Fibroblast of villous mesenchyme (primary cell): ENCODE results near the gene CLCN7. TPM values are rescaled to one million over a fixed set of nuclear protein-coding genes. Genes with fewer than 3 reads are reported as not detected.

Experiments used
- DNase-seq: peaks from one replicate; pipeline ENCODE4 v3.0.0-alpha.2; 2010; ENCODE audit warnings: low read depth
- H3K4me3 ChIP-seq: 2 replicates; pipeline ENCODE4 v1.5.1; 2011; ENCODE audit warnings: low read depth, mild to moderate bottlenecking, low read length
- total RNA-seq: library from RNA; depleted of rRNA; stranded (reverse); fragments of >200 nt; gene quantifications from 2 replicates; pipeline ENCODE4 v1.2.3, GENCODE V29; 2012
- TF ChIP-seq, protein P1 (sequence below): IDR thresholded peaks from 2 replicates; pipeline ENCODE4 v1.5.1; 2012; ENCODE audit warnings: low read depth, mild to moderate bottlenecking, low read length; ENCODE audit not compliant: insufficient read depth

The CLCN7 gene, protein sequence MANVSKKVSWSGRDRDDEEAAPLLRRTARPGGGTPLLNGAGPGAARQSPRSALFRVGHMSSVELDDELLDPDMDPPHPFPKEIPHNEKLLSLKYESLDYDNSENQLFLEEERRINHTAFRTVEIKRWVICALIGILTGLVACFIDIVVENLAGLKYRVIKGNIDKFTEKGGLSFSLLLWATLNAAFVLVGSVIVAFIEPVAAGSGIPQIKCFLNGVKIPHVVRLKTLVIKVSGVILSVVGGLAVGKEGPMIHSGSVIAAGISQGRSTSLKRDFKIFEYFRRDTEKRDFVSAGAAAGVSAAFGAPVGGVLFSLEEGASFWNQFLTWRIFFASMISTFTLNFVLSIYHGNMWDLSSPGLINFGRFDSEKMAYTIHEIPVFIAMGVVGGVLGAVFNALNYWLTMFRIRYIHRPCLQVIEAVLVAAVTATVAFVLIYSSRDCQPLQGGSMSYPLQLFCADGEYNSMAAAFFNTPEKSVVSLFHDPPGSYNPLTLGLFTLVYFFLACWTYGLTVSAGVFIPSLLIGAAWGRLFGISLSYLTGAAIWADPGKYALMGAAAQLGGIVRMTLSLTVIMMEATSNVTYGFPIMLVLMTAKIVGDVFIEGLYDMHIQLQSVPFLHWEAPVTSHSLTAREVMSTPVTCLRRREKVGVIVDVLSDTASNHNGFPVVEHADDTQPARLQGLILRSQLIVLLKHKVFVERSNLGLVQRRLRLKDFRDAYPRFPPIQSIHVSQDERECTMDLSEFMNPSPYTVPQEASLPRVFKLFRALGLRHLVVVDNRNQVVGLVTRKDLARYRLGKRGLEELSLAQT
- total RNA-seq = 85.1 and 159 TPM in 2 replicates

DNA sequence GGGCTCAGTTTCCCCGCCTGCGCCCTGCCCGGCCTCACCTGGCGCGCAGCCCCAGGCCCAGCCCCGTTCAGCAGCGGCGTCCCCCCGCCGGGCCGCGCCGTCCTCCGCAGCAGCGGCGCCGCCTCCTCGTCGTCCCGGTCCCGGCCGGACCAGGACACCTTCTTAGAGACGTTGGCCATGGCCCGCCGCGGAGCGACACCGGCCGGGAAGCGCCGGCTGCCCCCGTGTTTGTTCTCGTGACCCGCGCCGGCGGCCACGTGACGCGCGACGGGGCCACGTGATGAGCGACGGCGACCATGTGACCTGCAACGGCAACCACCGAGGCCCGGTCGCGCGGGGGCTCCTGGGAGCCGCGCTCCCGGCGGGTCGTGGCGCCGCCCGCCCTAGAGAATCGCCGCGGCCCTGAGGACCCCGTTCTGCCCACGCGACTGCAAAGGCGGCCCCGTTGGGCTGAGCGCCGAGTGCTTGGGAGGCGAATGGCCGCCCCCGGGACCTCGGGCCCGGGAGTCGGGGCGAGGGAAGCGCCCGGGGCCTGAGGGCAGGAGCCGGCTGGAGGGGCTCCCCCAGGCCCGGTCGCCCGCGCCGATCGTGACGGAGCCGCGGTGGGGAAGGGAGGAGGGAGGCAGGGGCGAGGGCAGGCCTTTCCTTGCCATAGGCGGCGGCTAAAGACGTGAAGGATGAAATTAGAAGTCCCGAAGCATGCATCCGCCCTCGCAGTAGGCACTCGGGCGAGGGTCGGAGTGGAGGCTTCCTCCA lies at the start of gene CLCN7:
CLCN7 (minus strand) TSS at position 233 of the 756 bp plus-strand sequence; CDS start at position 179, 54 bp downstream.
- H3K4me3 ChIP-seq = peak within 1 kb of the TSS; percentile 81
- DNase-seq = peak; percentile 87
- TF ChIP-seq, protein P1, sequence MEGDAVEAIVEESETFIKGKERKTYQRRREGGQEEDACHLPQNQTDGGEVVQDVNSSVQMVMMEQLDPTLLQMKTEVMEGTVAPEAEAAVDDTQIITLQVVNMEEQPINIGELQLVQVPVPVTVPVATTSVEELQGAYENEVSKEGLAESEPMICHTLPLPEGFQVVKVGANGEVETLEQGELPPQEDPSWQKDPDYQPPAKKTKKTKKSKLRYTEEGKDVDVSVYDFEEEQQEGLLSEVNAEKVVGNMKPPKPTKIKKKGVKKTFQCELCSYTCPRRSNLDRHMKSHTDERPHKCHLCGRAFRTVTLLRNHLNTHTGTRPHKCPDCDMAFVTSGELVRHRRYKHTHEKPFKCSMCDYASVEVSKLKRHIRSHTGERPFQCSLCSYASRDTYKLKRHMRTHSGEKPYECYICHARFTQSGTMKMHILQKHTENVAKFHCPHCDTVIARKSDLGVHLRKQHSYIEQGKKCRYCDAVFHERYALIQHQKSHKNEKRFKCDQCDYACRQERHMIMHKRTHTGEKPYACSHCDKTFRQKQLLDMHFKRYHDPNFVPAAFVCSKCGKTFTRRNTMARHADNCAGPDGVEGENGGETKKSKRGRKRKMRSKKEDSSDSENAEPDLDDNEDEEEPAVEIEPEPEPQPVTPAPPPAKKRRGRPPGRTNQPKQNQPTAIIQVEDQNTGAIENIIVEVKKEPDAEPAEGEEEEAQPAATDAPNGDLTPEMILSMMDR = no peak

DNA sequence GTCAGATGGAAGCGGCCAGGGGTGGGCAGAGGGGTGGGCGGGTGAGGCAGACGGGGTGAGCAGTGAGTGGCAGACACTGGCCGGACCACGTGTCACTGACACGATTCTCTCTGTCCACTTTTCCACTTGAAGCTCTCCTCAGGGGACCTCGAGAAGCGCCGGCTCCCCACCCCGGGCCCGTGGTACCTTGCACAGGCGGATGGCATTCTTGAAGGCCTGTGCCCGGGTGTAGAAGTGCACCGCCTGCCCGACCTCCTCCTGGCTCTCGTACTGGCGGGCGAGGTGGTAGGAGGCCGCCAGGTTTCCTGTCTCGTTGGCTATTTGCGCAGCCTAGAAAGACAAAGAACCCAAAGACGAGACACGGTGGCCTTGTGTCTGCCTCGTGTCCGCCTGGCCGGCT lies 49.5 kb upstream of the CLCN7 start:
- TF ChIP-seq, protein P1 = no peak
- no peak overlapping the region for H3K4me3 ChIP-seq
- DNase-seq = no peak

DNA sequence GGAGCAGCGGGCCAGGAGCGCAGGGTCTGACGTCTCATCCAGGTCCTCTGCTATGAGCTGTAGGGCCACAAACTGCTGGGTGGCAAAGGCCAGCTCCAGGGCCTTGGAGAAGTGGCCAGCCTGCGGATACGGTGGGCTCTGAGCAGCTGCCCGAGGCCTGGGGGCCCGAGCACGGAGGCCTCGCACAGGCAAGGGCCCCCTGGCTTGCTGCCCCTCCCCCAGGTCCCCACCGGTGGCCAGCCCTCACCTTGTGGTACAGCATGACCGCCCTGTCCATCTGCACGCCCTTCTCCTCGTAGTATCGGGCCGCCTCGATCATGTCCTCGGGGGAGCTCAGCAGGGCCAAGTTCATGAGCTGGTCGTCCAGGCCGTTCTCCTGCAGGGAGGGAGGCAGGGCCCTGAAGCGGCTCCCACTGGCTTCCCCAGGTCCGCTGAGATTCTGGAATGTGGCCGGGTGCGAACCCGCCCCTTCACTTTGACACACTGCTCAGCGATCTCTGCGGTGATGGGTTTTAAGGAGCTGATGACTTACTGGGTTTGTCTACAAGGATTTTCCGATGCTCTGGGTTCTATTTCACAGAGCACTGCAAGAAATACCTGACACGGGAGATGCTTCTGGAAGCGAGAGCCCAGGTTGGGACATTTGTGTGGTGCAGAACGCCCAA lies 48.9 kb upstream of the CLCN7 start:
- DNase-seq = no peak
- TF ChIP-seq, protein P1 = no peak
- no peak overlapping the region for H3K4me3 ChIP-seq

DNA sequence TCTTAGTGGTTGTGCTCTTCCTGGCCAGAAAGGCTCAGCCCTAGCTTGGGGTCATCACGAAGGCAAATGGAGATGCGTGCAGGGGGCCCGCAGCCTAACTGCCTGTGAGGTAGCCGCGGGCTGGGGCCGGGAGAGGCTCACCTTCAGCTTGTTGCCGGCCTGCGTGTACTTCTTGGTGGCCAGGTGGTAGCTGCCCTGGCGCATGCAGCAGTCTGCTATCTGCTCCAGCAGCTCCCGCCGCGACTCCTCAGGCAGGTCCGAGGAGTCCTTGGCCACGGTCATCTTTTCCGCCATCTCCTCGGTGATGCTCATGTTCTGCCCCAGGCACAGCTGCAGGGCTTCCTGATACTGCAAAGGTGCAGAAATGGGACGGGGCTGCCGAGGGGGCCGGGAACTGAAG lies 45.6 kb upstream of the CLCN7 start:
- no peak for DNase-seq
- TF ChIP-seq, protein P1 = no peak
- H3K4me3 ChIP-seq = no peak overlapping the region

DNA sequence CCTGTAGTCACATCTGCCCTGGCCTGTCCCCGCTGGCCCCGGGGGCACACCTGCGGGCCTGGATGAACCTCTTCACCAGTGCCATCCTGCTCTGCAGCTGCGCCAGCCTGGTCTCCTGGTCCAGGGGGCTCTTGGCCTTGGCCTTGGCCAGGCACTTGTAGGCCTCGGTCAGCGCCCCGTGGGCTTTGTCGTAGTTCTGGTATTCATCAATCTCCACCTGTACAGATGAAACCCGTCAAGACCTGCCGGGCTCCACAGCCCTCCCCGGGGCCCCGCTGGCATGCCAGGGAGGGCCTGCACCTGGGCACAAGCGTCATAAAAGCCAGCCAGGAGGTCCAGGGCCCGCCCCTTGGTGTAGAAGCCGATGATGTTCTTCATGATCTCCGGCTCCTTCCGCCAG lies 45.0 kb upstream of the CLCN7 start:
- no peak overlapping the region for H3K4me3 ChIP-seq
- TF ChIP-seq, protein P1 = no peak
- DNase-seq = no peak

DNA sequence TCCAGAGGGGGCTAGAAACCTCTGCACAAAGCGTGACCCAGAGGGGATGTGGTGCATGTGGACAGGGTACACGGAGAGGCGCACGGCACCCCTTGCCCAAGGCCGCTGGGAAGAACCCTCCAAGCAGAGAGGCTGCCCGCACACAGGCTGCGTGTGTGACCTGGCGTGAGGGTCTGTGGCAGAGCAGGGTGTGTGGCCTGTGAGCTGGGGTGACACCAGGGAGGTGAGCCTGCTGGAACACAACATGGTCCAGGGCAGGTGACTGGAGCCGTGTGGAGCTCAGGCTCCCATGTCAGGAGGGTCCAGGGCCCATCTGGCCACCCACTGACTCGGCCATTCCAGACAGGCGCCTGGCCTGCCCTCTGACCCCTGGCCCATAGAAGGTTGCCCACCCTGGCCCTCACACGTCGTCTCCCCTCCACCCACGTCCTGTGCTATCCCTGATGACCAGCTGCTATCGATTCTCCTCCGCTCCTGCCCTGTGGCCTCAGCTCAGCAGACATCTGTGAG lies 43.9 kb upstream of the CLCN7 start:
- TF ChIP-seq, protein P1 = no peak
- DNase-seq = no peak

More for the DNA sequence above, 43.9 kb upstream of the CLCN7 start:
- H3K4me3 ChIP-seq = no peak overlapping the region
